Amniotic stem cell (primary cell): ENCODE measurements around the gene PTER.

Source experiments
- DNase-seq: peaks from one replicate; lab custom pipeline; 2025; lab: John Stamatoyannopoulos, UW

The PTER gene

DNA sequence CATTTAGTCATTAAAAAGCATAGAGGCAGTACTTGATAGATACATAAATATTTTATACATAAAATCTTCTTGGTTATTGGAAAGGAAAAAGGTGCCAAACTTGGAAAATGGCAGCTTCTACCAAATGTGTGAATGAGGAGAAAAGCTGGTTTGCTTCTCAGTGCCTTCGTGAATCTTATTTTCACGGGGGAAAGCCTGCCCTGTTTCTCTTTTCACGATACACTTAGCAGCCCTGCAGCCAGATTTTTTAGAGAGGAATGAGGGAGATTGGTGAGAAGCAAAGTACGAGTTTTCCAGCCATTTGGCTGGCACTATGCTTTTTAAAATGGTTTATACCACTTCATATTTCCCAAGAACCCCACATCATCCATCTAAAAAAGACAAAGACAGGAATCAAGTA lies 107.8 kb downstream of the PTER start:
- DNase-seq, result no peak

DNA sequence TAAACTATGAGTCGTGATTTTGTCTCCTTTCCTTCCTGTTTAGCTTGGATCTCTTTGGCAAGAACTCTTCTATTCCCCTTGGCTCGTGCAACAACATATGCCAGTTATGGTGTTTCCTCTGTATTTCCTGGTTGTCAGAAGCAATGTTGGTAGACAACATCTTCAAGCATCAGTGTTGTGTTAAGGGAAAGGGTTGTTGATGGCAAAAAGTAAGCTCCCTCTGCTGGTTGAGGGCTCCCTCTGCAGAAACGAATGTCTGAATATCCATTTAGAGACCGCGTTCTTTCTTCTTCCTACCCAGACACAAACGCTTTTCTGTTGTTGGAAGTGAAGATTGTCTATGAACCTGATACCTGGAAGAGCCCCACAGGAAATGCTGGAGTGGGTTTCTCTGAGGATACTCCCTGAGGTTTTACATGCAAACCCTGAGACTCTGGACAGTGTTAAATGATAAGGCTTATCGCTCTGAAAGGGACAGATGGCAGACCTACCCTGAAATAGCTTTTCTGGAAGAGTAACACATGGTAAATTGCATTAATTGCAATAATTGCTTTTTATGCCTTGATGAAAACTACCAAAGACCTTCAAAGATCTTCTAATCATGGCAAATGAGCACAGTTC lies 108.4 kb downstream of the PTER start:
- DNase-seq, result no peak

DNA sequence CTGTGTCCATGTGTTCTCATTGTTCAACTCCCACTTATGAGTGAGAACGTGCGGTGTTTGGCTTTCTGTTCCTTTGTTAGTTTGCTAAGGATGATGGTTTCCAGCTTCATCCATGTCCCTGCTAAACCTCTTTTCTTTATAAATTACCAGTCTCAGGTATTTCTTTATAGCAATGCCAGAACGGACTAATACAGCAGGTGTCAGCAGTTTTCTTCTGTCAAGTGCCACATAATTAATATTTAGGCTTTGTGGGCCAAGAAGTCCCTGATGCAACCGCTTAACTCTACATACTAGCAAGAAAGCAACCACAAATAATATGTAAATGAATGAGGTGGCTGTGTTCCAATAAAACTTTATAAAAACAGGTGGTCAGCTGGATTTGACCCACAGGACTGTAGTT lies 111.2 kb downstream of the PTER start:
- DNase-seq, result no peak

DNA sequence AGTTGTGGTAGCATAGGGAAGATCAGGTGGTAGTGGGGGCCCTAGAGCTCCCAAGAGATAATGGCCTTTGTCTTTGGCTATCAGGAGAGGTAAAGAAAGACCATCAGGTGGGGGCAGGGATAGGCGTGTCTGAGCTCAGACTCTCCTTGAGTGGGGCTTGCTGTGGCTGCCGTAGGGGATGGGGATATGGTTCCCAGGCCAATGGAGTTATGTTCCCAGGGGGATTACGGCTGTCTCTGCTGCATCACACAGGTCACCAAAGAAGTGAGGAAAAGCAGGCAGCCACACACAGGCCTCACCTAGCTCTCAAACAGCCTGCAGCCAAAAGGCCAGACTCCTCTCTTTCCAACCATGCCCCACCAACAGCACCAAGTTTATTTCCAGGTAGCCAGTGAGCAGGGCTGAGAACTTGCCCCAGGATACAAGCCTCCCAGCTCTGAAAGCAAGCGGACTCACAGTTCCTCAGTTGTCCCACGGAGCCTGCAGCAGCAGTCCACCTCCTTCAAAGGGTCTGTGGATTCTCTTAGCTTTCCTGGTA lies 122.5 kb downstream of the PTER start:
- no peak for DNase-seq

GRCh38 chr10:16562891-16563290 lies 126.1 kb downstream of the PTER start:
- DNase-seq, result no peak
